ENCODE results near the gene CORO2A. TPM values are rescaled to one million over a fixed set of nuclear protein-coding genes. Genes with fewer than 3 reads are reported as not detected.

Gene CORO2A
- total RNA-seq, 1 experiment from 2014 or later = 15.8 TPM

DNA sequence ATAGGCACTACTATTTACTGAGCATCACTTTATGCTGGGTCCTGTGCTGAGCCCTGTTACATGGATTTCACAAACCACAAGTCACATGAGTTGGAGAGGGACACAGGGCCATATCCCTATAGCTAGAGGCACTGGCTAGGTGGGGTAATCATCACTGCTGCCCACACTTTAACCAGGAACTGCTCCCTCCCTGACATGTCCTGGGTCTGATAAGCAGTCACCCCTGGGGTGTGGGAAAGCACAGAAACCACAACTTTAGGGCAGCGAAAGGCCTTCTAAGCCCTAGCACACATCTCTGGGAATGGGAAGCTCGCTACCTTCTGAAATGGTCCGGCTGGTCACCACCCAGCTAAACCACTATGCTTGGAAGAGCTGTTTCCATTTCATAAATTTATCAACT, 48.0 kb upstream of the CORO2A start:
- DNase-seq = no peak
- Histone ChIP-seq H3K79me2 (ENCODE audit: insufficient read depth, low read length) (no peaks in the 10 kb centered on the region), H2AFZ (ENCODE audit: low read length) (no peak overlapping the region), H4K8ac (replicated peaks; ENCODE audit: insufficient read length, low read depth, low read length) (no peak overlapping the region), H3K4me2 (ENCODE audit: insufficient read depth, insufficient read length, low read length) (no peak overlapping the region), H3K4ac (ENCODE audit: low read depth, low read length) (no peak overlapping the region), H3K9me3 (ENCODE audit: control insufficient read depth, low read depth, low read length) (no peaks in the 10 kb centered on the region), H3T11ph (ENCODE audit: low read length) (no peak overlapping the region), H2BK20ac (ENCODE audit: low read depth, low read length, poor library complexity, severe bottlenecking) (no peak overlapping the region), H3K27me3 (ENCODE audit: insufficient read depth, low read length) (no peaks in the 10 kb centered on the region), H3K9ac (ENCODE audit: extremely low read depth, insufficient read length, low read length) (no peak overlapping the region), H3K4me1 (ENCODE audit: insufficient read depth, low read length) (no peaks in the 10 kb centered on the region), H3K23me2 (ENCODE audit: insufficient read length, low read depth, low read length, poor library complexity, severe bottlenecking) (no peaks in the 10 kb centered on the region), H2BK12ac (ENCODE audit: insufficient read length, low read depth, low read length) (no peak overlapping the region), H2BK120ac (ENCODE audit: low read depth, low read length, poor library complexity, severe bottlenecking) (no peak overlapping the region), H3K14ac (ENCODE audit: insufficient read depth, low read length) (no peak overlapping the region), H3K18ac (ENCODE audit: insufficient read length, low read depth, low read length) (no peak overlapping the region), H3K79me1 (ENCODE audit: insufficient read depth, low read depth, low read length, poor library complexity, severe bottlenecking) (no peaks in the 10 kb centered on the region), H2BK15ac (ENCODE audit: low read depth, low read length) (no peak overlapping the region), H3K27ac (ENCODE audit: insufficient read length, low read depth, low read length) (no peak overlapping the region), H4K91ac (ENCODE audit: insufficient read length, low read depth, low read length) (no peak overlapping the region), H2BK5ac (ENCODE audit: insufficient read length, low read length) (no peak overlapping the region), H3K23ac (ENCODE audit: insufficient read length, low read depth, low read length) (no peak overlapping the region), H3K56ac (ENCODE audit: insufficient read length, low read depth, low read length) (no peak overlapping the region), H4K5ac (ENCODE audit: insufficient read length, low read depth, low read length) (no peak overlapping the region), H2AK5ac (ENCODE audit: insufficient read length, low read length) (no peak overlapping the region), H4K20me1 (ENCODE audit: control insufficient read depth, insufficient read depth, insufficient read length) (no peaks in the 10 kb centered on the region)
- Mint-ChIP-seq H3K27me3 (ENCODE audit: low read depth) (no peaks in the 10 kb centered on the region; the same call in 1 of the 2 replicates), H3K4me3 (no peak overlapping the region), H3K4me1 (peaks cover 11 to 15% of the 10 kb centered on the region in 2 experiments), H3K9me3 (no peaks in the 10 kb centered on the region), H3K36me3 (ENCODE audit: insufficient read depth in 1 of 3, low read depth in 3 of 3) (peaks cover 0 to 7% (median 0%) of the 10 kb centered on the region in 3 experiments; a peak in 2 of 7 replicates), H3K27ac (no peak overlapping the region)
- no CpG with 5 or more reads among the region's 3 CpGs for WGBS (ENCODE audit: extremely low coverage, insufficient read length, low lambda C conversion rate)
- TF ChIP-seq, protein P1, sequence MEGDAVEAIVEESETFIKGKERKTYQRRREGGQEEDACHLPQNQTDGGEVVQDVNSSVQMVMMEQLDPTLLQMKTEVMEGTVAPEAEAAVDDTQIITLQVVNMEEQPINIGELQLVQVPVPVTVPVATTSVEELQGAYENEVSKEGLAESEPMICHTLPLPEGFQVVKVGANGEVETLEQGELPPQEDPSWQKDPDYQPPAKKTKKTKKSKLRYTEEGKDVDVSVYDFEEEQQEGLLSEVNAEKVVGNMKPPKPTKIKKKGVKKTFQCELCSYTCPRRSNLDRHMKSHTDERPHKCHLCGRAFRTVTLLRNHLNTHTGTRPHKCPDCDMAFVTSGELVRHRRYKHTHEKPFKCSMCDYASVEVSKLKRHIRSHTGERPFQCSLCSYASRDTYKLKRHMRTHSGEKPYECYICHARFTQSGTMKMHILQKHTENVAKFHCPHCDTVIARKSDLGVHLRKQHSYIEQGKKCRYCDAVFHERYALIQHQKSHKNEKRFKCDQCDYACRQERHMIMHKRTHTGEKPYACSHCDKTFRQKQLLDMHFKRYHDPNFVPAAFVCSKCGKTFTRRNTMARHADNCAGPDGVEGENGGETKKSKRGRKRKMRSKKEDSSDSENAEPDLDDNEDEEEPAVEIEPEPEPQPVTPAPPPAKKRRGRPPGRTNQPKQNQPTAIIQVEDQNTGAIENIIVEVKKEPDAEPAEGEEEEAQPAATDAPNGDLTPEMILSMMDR (conservative IDR thresholded peaks at IDR 0.05) = no peak
